HEK293 (cell line): ENCODE results near the gene INSL4.

ENCODE experiments used
- OVOL3 ChIP-seq: fragments of 450-650 bp; formaldehyde crosslinking; IDR thresholded peaks from 2 replicates; pipeline ENCODE4 v1.5.1; 2016; ENCODE audit warnings: missing biosample characterization, missing genetic modification characterization
- PRDM4 ChIP-seq: fragments of 450-650 bp; formaldehyde crosslinking; IDR thresholded peaks from 2 replicates; pipeline ENCODE4 v1.5.1; 2017; ENCODE audit warnings: missing biosample characterization, missing genetic modification characterization
- ZNF692 ChIP-seq: fragments of 450-650 bp; formaldehyde crosslinking; IDR thresholded peaks from 2 replicates; pipeline ENCODE4 v1.5.1; 2016; ENCODE audit warnings: missing biosample characterization, missing genetic modification characterization
- TF ChIP-seq, protein P1 (sequence below): fragments of 450-650 bp; formaldehyde crosslinking; IDR thresholded peaks from 2 replicates; pipeline ENCODE4 v1.5.1; 2016; ENCODE audit warnings: missing biosample characterization, missing genetic modification characterization
- TF ChIP-seq, protein P2 (sequence below): fragments of 450-650 bp; formaldehyde crosslinking; IDR thresholded peaks from 2 replicates; pipeline ENCODE4 v1.5.1; 2016; ENCODE audit warnings: missing biosample characterization, missing genetic modification characterization

DNA sequence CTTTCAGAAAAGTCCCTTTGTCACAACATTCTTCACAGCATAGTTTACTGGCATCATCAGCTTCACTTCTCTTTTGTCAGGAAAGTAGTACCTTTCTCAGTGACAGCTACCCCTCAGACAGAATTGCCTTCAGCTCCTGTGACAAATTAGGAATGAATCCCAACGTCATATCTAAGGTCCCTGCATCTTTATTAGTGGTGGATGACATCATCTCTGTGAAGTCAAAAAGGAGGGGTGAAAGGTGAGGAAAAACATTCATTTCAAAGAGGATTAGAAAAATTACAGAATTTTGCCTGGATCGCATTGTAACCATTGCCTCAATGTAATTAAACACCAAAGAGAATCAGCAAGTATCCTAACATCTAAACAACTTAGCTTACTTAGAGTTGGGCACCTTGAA lies 37.9 kb upstream of the INSL4 start:
- TF ChIP-seq PRDM4 (tag by site-specific recombination) (no peak), OVOL3 (tag by site-specific recombination) (no peak), ZNF692 (no peak)
- TF ChIP-seq, protein P1, sequence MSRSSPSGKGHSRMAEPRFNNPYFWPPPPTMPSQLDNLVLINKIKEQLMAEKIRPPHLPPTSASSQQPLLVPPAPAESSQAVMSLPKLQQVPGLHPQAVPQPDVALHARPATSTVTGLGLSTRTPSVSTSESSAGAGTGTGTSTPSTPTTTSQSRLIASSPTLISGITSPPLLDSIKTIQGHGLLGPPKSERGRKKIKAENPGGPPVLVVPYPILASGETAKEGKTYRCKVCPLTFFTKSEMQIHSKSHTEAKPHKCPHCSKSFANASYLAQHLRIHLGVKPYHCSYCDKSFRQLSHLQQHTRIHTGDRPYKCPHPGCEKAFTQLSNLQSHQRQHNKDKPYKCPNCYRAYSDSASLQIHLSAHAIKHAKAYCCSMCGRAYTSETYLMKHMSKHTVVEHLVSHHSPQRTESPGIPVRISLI (tag by site-specific recombination) = no peak
- TF ChIP-seq, protein P2, sequence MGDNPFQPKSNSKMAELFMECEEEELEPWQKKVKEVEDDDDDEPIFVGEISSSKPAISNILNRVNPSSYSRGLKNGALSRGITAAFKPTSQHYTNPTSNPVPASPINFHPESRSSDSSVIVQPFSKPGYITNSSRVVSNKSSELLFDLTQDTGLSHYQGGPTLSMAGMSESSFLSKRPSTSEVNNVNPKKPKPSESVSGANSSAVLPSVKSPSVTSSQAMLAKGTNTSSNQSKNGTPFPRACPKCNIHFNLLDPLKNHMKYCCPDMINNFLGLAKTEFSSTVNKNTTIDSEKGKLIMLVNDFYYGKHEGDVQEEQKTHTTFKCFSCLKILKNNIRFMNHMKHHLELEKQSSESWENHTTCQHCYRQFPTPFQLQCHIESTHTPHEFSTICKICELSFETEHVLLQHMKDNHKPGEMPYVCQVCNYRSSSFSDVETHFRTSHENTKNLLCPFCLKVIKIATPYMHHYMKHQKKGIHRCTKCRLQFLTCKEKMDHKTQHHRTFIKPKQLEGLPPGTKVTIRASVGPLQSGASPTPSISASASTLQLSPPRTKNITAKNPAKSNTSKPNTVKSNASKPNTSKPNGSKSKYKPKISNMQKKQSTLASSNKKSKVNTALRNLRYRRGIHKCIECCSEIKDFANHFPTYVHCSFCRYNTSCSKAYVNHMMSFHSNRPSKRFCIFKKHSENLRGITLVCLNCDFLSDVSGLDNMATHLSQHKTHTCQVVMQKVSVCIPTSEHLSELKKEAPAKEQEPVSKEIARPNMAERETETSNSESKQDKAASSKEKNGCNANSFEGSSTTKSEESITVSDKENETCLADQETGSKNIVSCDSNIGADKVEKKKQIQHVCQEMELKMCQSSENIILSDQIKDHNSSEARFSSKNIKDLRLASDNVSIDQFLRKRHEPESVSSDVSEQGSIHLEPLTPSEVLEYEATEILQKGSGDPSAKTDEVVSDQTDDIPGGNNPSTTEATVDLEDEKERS (tag by site-specific recombination) = no peak
